Stimulated activated CD8-positive, alpha-beta memory T cell treated with anti-CD3 and anti-CD28 coated beads, Interleukin-4, amount 100 ng/mL, for 24 hours (primary cell): ENCODE data around the gene MELTF.

Source experiments
- DNase-seq: peaks from one replicate; pipeline ENCODE4 v3.0.0-alpha.2; 2020; ENCODE audit warnings: low read depth

MELTF gene

DNA sequence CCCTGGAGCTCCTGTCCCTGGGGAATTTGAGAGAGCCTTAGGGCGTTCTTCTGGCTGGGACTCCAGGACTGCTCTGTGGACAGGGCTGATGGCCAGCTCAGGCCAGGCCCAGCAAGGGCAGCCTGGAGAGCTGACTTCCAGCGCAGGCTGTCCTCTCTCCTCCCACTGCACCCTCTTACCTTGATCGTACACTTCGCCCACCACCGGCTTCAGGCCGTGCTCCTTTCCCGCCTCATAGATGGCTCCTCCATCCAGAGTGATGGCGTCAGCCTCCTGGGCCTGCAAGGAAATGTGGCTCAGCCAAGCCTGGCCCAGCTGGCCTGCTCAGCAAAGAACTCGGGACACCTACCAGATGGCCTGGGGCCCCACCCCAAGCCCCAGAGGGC lies 3.1 kb downstream of the MELTF start:
- no peak for DNase-seq

DNA sequence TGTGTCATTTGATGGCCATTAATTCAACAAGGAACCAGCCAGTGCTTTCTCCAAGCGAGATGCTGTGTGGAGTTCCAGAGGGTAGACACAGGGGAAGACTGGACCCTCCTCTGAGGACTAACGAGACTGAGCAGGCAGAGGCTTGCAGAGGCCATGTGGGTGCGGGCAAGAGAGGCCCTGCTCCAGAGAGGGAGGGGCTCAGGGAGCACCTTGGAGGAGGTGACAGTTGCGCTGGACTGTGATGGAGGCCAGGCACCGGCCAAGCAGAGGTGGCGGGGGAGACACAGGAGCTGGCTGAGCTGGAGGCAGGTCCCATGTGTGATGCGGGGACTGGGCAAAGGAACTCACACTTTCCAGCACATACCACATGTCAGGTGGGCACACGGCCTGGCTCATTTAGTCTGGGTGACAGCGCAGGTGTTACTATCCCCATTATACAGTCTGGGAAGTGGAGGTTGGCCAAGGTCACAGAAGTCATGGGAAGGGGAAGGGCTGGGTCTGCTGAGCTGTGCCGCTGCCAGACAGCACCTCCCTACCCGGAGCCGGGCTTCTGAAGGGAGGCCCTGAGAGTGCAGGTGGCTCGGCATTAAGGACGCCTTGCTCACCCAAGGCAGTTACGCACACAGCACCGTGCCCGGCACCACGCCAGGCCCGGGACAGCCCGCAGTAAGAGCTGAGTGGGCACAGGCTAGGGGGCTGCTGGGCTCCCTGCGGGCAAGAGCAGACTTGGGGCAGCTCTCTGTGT lies 3.7 kb downstream of the MELTF start:
- no peak for DNase-seq

DNA sequence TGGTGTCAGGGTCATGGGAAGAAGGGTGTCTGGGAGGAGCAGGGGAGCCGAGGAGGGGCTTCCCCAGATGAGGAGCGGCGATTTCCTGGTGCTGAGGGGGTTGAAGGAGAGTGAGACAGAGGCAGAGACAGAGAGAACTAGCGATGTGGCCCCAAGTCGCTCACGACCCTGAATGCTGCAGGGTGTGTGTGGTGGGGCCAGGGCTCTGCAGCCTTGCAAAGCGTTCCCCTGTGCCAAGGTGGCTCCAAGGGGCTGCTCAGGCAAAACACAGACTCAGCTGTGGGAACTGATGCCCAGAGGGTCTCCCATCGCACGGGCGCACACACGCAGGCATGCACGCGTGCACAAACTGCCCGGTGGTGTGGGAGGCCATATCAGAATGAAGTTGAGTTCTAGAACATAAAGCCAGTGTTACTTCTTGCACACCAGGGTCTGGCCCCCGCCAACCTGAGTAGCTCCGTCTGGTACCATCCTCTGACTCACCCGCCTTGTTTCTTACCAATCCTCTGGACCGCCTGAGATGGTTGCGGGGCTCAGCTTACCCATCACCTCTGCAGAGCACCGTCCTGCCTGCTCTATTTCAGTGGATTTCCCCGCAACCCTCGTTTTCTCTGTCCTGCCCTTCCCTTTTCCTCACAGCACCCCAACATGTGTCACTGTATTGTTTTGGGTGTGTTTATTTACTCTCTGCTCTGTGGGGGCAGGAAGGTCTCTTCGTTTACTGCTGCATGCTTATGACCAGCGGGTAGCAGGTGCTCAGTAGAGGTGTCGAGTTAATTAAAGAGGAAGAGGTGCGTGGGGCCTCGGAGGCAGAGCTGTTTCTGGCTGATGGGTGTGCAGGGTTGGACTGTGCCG lies 4.5 kb downstream of the MELTF start:
- no peak for DNase-seq

DNA sequence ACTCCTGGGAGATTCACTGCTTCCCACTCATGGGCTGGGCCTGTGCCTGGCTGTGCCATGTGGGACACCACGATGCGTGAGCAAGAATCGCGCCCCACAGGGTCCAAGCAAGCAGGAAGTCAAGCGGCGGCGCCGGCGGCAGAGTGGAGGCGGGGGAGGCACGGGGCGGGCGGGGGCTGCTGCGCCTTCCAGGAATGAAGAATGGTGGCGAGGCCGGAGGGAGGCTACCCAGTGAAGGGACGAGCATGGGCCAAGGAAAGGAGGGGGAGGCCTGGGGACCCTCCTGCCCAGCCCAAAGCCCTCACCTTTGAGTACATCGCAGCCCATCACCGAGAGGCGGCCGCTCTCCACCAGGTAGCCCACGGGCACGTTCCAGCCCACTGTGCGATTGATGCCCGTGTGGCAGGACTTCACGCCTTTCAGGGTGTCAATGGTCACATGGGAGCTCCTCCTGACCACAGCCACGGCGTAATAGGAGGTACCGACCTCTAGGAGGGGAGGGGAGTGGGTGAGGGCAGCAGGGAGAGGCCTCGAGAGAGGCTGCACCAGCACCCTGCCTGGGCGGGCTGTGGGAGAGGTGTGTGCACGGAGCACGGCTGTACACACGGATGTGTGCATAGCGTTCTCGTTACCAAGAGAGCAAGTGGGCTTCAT lies 5.5 kb downstream of the MELTF start:
- no peak for DNase-seq

DNA sequence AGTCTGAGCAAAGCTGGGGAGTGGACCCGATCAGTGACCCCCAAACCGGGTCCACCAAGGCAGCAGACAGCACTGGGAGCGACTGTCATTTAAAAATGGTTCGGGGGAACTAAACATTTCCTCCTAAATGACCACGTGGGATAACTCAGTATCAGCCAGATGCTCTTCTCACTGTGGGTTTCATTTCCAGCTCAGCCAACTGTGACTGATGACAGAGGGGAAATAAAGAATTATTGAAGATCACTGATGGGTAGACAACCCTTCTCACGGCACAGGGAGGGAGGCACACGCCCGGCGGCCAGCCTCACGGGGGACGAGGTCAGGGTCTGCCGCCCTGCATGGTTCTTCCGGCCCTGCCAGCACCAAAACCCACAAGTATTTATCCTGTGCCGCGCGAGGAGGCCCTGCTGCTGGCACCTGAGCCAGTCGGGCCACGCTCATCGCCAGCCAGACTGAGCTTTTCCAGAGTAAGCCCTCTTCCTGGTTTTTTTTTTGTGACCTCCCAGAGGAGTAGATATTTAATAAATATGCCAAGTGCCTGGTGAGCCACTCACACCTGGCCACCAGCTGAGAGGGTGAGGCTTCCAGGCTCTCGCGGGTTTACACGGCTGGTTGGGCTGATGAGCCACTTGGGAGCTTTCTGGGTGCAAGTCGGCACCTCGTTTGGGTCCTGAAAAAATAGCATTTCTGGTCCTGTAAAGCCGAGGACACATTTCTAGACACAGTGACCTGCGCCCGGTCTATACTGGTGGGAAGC lies 6.2 kb downstream of the MELTF start:
- no peak for DNase-seq

DNA sequence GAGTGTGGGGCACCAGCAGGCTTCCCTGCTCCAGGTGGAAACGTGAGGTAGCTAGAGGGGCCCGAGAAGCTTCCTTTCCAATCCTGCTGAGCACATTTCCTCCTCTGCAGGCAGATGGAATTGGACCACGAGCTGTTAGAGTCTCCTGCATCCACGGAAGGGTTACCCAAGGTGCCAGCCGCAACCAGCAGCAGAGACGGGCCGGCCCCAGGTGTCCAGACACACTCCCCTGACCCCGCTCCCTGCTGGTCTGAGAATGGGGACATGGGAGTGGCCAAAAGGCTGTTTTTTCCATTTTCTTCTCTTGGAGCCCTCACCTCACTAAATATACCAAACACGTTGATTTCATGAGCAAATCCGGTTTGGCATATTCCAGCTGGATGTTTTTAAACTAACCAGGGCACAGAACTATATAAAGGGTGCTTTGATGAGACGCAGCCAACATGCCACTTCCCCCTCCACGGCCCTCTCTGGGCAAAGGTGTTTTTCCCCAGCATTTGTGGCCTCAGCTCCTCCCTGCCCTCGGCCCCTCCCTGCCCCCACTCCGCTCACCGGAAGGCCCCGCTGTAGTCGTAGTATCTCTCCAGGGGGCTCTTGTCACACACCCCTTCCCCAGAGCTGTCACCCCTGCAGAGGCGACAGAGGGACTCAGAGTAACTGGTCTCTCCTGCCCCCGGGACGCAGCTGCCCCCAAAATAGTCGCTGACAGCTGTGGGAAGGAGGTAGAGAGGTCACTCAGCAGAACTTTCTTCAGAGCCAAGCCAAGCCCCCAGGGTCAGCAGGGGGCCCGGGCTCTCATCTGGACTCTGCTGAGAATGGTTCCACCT lies 7.0 kb downstream of the MELTF start:
- no peak for DNase-seq

DNA sequence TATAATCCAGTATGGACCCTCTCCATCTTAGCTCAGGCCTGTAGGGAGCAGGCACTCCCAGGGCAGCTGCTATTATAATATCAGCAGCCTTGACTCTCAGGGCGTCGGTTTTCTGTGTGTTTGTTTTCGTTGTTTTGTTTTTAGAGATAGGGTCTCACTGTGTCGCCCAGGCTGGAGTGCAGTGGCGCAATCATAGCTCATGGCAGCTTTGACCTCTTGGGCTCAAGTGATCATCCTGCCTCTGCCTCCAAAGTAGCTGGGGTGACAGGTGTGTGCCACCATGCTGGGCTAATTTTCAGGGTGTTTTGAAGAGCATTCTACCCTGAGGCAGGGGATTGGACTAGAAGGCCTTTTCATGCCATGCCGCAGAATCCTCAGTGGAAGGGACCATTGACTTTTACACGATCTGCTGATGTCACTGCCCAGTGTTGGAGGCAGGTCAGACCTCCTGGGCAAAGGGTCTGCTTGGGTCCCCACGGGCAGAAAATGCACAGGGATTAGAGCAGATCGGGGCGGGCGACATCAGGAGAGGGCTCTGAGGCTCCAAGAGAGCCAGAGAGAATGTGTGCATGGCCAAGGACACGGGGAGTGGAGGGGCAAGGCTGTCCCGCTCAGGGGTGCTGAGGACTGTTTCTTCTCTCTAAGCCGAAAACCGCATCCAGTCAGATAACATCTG lies 7.8 kb downstream of the MELTF start:
- DNase-seq: no peak

DNA sequence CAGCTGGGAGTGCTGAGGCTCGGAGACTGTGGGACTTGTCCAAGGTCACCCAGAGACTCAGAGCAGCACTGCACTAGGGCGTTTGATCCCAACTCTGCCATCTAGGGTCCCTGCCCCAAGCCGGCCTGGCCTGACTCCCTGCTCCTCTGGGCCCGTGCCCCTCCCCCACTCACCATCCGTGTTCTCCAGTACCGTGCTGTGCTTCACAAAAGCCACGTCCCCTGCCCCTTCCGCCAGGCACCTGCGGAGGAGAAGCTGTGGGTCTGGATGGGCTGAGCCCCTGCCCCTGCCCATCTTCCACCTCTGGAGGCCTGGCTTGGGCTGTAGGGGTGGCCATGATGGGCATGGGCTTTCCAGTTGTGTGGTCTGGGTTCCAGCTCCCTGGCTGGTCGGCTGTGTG lies 8.4 kb downstream of the MELTF start:
- no peak for DNase-seq

DNA sequence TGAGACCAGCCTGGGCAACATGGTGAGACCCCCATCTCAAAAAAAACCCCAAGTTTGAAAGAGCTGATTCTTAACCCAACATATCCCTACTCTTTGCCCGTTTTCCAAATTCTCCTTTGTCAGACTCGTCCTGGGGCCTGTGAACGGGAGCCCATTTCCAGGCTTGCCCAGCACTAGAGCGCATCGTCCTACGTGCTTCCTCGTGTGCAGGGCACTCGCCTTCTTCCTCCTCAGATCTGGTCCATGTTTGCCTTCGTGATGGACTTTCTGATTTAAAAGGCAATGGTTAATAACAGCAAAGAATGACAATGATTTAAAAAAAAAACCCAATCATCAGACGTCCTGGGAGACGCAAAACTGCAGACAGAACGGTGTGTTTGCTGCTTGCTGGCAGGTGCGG lies 10.1 kb downstream of the MELTF start:
- DNase-seq: no peak

DNA sequence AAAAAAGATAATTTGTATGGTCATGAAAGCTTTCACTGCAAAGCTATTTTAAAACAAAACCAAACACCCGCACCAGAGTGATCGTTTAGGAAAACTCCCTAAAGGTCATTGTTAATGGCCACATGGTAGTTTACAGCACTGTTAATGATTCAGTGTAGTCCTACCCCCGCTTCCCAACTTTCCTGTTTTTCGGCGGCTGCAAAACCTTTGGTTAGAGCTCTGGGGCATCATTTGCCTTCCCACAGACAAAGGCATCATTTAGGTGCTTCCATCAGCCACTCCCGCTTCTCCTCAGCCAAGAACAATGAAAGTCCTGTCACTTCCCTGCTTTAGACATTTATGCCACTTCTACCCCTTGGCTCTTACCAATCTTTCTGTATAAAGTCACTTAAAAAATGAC lies 10.6 kb downstream of the MELTF start:
- DNase-seq: no peak

DNA sequence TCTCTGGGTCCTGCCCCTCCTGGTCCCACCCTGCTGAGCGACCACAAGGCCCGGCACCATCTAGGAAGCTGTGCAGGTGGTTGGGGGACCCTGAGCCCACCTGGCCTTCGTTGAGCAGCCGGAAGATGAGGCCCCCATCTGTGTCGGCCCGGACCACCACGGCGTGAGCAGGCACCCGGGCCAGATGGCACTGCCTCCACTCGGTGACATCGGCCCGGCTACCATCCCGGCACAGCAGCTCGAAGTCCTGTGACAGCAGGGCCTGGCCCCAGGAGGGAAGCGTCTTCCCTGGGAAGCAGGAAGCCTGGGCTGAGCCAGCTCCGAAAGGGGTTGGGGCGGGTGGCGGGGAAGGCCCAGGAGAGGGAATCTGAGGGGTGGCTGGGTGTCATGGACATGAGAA lies 12.6 kb downstream of the MELTF start:
- no peak for DNase-seq

DNA sequence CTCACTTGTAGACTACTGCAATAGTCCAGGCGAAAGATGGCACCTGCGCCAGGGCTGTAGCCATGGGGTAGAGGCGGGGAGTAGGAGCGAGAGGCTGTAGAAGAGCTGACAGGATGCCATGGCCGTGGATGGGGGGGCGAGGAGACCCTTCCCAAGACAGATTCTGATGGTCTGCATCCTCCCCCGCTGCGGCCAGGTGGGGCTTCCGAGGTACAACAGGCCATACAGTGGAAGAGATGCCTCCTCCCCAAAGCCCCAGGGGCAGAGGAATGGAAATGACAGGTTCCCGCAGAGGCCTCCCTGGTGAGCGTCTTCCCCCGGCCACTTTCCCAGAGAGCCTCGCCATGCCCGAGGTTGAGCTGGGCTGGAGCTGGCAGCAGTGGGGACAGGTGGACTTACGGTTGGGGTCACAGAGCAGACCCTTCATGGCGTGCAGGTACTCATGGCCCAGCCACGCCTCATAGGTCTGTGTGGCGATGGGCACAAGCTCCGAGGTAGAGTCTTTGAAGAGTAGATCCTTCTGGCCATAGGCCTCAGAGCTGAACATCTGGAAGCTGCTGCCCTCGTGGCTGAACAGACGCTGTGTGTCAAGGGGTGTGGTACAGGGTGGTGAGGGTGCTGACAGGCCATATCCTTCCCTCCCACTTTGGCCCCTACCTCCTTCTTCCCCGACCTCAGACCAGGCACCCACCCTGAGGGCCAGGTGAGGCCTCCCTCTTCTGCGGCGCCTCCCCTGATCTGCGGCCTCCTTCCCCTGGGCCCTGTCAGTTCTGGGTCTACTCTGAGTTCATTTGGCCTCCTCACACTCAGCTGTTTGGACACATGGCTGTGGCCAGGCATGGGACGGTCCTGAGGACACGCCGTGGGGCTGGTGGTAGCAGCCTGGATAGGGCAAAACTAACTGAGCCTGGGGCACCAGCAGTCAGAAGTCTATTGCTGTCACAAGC lies 13.6 kb downstream of the MELTF start:
- DNase-seq: no peak

DNA sequence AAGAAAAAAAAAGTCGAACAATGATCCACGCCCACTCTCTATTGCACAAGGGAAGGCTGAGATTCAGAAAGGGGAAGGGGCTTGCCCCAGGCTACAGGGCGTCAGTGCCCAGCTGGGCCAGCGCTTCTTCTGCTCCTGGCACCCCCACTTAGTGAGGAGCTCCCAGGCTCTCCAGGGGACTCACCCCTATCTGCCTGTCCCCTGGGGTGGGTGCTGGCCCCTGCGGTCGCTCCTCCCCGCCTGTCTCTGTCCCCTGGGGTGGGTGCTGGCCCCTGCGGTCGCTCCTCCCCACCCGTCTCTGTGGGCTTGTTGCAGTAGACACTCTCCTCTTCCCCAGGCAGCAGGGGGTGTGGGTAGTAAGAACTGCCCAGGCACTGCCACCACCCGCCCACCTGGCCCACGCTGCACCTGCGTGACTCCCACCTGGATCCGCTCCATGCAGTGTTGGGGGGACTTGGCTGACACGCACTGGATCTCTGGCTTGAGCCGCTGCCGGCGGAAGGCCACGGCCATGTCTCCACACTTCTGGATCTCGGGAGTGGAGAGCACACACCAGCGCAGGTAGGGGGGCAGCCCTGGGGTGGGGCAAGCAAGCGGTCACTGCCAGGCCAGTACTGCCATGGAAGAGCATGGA lies 14.6 kb downstream of the MELTF start:
- no peak for DNase-seq

DNA sequence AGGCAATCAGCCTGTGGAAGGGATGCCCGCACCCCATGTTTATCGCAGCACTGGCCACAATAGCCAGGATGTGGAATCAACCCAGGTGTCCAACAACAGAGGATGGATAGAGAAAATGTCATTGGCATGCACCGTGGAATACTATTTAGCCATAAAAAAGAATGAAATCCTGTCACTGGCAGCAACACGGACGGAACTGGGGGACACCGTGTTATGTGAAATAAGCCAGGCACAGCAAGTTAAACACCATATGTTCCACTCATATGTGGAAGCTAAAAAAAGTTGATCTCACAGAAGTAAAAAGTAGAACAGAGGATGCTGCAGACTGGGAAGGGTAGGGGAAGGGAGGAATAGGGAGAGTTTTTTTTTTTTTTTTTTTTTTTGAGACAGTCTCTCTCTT lies 15.6 kb downstream of the MELTF start:
- DNase-seq: no peak

DNA sequence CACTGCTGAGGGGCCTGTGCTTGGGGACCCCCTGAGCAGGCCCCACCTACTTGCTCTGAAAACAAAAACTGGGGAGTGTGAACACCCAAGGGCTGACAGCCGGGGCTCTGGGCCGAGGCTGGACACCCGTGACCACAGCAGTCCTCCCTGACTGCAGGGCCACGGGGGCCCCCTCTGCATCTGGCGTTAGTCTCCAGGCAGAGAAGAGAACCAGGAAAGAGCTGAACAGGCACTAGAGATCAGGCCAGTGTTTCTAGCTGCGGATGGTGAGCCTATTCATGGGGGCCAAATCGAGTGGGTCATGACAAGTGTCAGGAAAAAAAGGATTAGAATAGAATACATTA lies 17.1 kb downstream of the MELTF start:
- DNase-seq: no peak

DNA sequence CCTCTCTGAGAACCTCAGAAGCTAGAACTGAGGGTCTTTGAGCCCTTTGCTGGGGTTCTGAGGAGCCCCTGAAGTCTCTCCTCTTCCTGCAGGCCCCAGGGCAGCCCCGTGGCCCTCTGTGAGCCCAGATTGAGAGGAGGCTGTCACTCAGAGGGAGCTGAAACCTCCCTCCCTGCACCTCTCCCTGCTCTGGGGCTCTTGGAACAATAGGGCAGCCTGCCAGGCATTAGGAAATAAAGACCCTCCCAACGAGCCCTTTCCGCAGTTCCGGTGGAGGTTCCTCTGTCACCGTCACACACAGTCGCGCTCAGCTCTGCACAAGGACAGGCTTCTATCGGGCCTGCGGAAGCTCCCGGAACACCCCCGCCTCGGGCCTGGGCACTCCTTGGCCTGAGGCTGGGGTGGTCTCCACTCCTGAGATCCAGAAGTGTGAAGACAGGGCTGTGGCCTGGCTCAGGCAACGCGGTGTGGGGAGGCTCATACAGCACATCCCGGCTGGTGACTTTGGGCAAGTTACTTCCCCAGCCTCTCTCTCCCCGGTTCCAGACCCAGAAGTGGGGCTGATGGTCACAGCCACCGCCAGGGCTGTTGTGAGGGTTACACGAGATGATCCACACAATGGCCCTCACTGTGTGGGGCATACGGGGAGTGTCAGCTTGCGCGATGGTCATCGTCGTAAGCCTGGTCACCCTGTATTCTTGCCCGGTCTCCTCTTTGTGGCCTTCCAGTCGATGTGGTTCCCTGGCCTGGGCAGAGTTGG lies 17.7 kb downstream of the MELTF start:
- no peak for DNase-seq

DNA sequence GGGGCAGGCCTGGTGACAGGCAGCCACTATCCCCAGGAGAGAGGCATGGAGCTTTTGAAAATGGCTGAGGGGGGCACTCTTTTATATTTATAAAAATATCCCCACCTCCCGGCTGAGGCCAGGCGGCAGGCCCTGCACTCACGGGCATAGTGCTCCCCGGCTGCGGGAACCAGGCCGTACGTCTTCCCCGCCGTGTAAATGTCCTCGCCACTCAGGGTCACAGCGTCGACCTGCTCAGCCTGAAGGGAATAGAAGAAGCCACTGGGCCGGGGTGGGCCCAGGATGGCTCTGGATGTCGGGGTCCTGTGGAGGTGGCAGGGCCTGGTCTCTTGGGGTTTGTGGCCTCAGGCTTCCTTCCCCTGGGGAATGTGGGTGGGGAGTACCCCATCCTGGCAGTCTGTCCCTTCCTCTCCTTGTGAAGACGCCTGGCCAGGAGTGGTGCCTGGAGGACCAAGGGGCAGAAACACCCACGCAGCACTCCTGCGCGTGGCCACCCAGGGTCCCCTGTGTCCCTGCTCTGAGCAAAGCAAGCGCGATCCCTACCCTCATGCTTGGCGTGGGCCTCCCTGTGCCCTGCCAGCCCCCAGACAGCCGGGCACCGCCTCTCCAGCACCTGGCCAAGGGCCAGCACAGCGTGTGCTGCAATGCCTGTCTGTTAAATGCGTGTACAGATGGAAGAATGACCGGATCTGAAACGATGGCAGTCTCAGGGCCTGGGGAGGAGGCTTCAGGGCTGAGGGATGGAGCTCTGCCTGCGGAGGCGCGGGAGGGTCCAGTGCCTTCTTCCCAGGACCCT lies 18.9 kb downstream of the MELTF start:
- DNase-seq: no peak

DNA sequence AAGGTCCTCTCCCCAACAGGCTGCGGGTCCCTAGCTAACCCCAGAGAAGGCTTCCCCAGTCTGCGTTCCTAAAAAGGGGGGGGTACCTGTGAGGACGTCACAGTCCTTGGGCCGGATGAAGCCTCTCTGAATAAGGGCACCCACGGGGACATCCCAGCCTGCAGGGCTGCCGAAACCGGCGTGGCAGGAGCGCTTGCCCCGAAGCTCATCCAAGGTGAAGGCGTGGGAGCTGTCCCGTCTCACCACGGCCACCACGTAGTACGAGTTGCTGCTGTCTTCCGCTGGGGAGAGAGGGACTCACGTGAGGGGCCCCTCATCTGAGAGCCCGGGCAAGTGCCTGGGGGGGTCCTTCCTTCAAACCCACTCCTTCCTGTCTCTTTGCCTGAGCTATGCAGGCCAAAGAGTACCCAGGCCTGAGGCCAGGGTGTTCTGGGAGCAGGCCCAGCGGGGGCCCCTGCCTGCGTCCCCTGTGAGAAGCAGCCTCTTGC lies 20.0 kb downstream of the MELTF start:
- no peak for DNase-seq
